Nucleus accumbens (tissue), 56 donors: ENCODE data around the gene PKP4.

Source experiments
- DNase-seq, 56 donors: peaks; one replicate each; lab custom pipeline; 2025; lab: John Stamatoyannopoulos, UW

PKP4 gene

GRCh38 chr2:158495175-158495574 is 38.4 kb downstream of the PKP4 start:
- no peak for DNase-seq

- no peak for DNase-seq
These were observed 40.2 kb downstream of the PKP4 start for GRCh38 chr2:158496986-158497385.

DNA sequence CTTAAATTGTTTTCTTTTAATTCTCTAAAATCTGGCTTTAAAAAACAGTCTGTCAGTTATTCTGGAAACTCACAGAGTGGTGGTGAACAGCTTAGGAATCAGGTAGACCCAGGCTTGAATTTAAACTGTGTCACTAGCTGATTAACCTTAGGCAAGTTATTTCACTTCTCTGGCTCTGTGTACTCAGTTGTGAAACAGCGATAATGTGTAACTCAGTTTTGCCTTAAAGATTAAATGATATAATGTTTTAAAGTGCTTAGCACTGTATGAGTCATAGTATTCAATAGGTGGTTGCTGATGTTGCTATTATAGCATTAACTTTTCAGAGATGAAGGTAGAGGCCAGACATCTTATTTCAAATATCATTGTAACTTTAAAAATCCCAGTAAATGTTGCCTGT is 40.7 kb downstream of the PKP4 start:
- DNase-seq = no peak

DNA sequence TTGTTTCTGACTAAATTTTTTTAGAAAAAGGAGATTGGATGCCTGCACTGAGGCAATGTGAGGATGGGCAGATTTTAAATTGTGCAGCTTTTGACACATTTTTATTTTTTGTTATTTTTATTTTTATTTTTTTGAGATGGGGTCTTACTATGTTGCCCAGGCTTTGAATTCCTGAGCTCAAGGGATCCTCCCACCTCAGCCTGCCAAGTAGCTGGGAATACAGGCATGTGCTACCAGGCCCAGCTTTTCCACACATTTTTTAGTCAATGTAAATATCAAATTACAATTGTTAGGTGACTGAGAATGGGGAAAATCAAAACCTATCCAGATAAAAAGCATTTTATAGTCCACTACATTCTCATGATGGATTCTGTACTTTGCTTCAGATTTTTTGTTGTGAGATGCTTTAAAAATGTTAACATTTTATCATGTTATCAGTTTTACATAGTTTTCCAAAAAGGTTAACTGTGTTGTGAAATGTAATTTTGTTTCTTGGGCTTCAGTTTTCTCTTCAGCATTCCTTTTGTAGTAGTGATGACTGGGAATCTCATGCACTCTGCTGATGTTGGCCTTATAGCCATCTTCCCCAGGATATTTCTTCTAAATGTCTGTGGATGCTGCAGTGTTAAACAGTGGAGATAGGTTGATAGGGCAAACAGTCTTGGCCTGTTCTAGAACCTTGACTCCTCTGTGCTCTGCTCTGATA is 41.4 kb downstream of the PKP4 start:
- no peak for DNase-seq

DNA sequence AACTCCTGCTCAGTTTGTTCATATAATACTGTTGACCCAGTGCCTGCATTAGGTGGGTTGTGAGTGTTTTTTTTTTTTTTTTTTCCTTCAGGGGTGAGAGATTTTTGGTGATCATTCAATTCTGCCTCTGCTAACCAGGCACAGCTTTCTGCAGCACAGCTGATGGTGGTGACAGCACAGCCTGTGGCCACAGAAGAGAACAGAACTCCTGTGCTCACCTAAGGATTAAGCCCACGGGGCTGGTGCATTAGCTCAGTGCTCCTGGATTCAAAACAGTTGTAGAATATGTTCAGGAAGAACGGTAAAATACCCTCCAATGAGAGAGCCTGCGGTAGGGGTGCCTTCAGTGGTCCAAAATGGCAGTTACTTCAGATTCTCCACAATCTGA is 42.0 kb downstream of the PKP4 start:
- DNase-seq = no peak

DNA sequence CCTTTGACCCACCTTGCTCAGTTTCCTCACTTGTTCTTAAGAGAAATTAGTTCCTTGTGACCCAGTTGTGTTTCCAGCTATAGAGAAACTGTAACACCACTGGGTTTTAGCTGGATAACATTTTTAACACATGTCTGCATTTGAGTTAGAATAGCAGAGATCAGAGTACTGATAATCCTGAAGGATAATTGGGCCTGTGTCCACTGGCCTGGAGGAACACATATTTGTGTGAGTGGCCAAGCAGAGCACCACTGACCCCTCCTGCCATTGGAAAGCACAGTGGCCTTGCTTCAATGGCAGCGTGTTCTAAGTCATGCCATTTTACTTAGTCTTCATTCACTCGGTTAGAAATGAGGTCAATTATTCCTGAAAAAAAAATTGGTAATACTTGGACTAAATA is 42.6 kb downstream of the PKP4 start:
- DNase-seq = no peak

GRCh38 chr2:158500333-158500732 is 43.6 kb downstream of the PKP4 start:
- no peak for DNase-seq

GRCh38 chr2:158501301-158501700 is 44.5 kb downstream of the PKP4 start:
- DNase-seq = peak in 45 of 56 donors; percentile 2 to 74 (median 40)

DNA sequence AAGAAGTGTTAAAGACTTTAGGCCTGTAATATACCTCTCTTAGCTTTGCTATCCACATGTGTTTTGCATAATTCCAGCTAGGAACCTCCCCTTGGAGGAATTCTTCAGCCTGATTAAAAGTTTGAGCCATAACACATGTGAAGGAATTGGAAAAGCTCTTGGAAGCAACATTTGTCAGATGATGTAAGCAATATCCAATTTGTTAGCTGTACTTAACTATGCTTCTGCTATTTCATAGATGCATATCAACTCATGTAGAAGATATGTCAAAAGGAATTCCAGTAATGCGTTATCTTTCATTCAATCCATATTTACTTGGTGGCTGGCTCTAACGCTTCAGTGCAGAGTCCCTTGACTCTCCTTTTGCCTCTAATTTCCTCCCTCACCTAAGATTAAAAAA is 46.2 kb downstream of the PKP4 start:
- DNase-seq = no peak

- DNase-seq = no peak
These were observed 47.3 kb downstream of the PKP4 start for GRCh38 chr2:158504088-158504487.

DNA sequence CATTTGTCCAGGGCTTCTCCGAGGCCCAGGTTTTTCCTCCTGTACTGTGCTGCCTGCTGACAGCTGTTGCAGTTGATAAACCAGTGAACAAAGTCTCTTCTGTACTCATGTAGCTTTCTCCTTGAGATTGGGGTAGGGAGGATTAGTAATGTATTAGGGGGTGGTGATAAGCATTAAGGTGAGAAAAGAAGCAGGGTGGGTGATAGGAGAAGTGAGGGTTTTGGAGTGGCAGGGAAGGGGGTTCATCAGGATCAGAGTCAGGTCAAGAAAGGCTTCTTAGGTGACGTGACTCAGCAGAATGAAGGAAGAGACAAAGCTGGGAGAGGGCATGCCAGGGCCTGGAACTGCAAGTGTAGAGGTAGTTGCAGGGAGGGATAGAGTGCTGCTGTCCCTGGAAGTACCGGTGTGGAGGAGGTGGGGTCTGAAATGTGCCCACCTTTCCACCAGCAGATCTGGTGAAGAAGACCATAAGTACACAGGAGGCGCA is 48.7 kb downstream of the PKP4 start:
- DNase-seq = no peak

DNA sequence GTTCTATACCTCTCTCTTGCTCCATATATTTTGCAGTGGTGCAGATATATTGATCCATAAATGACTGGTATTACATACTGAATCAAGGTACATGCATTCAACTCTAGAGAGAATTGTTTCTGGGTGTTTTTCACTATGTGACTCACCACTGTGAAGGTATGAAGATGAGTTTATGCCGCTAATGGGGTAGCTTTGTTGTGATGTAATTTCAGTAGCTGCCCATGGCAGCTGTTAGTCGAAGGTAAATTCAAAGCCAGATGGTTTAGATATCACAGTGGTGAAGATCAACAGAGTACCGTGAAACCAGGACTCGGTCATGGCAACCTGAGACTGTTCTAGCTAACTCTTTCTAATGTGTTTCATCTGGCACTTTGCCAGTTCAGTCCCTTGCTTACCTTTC is 50.4 kb downstream of the PKP4 start:
- no peak for DNase-seq

DNA sequence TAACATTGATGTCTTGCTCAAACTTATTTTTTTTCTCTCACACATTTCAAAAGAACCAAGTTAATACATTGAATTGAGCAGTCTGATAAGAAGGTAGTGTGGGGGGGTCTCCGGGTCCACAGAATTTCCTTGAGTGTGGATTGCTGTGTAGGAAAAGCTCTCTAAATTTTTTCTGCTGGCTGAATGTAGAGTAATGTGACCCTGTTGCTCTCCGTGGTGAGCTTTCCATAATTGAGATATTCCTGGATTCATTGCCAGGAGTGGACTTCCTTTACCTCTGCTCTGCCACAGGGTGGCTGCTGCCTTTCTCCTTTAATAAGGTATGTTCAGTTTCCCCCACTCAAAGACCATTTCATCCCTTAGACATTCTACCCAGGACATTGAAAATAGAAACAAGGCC is 50.9 kb downstream of the PKP4 start:
- no peak for DNase-seq

GRCh38 chr2:158509928-158510797 is 53.4 kb downstream of the PKP4 start:
- DNase-seq = peak in 1 of 56 donors; percentile 6

- DNase-seq = no peak
These were observed 54.1 kb downstream of the PKP4 start for GRCh38 chr2:158510887-158511286.

DNA sequence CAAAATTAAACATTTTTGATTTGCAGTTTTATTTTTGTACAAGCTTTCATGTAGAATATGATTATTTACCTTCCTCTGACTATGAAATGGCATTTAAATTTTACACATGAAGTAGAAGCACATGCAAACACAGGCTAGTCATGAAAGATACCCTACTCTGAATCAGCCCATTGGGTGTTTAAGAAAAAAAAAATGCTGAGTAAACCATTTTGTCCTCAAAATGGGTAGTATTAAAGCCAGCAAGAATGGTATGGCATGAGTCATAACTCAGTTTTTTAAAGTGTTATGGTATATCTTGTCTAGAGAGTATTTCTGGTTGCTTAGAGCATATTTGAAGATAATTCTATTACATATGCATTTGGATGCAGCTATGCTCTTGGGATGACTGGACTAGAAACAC is 55.0 kb downstream of the PKP4 start:
- DNase-seq = no peak

DNA sequence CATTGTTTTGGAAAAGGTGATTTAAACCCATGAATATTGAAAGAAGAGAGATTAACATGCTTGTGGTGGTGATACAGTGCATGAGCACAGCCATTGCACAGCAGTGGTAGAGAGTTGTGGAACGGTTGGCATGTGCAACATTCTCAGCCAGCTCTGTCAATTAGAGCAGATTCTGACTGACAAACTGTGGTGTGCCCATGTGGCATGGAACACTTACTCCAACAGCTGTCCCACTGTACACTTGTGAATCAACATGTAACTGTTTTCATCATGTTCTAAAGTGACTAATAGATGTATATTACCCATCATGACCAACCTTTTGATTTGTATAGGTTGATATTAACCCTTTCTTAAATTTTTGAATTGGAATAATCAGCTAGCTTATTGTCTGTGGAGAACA is 55.6 kb downstream of the PKP4 start:
- no peak for DNase-seq

DNA sequence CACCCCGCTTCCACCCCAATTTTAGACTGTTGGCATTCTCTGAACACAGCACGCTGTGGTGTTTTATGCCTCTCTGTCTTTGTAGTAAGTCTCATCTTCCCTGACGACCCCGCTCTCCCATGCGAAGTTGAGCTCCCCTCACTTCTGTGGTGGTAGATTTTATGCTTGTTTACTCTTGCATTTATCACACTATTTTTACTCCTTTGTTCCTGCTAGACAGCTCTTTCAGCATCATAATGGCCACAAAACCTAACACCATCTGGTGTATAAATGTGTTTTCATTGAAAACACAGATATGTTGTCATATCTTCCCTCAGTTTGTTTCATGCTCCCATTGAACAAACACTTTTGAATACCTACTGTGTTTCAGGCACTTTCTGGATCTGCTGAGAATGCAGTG is 57.1 kb downstream of the PKP4 start:
- no peak for DNase-seq

GRCh38 chr2:158518084-158518483 is 61.3 kb downstream of the PKP4 start:
- no peak for DNase-seq

GRCh38 chr2:158519481-158519880 is 62.7 kb downstream of the PKP4 start:
- no peak for DNase-seq

GRCh38 chr2:158529379-158530259 is 72.9 kb downstream of the PKP4 start:
- DNase-seq = no peak
